GM23338 (cell line): Measurements from ENCODE around the gene MARK3. TPM values are rescaled to one million over a fixed set of nuclear protein-coding genes. Genes with fewer than 3 reads are reported as not detected.

ENCODE experiments used
- ATAC-seq: fragments of 200-7000 bp; cut with Tn5 transposase; 3 replicates; pipeline ENCODE4 v1.9.1; 2020
- DNase-seq: peaks from one replicate; pipeline ENCODE4 v3.0.0-alpha.2; 2015; ENCODE audit warnings: low spot score
- H2AFZ ChIP-seq: fragments of 200-600 bp; sonication (generic); 2 replicates; pipeline ENCODE4 v1.8.0; 2016; ENCODE audit warnings: antibody characterized with exemption, mild to moderate bottlenecking, moderate library complexity
- H3F3A ChIP-seq: fragments of 200-600 bp; sonication (generic); replicated peaks from 2 replicates; pipeline ENCODE4 v1.8.0; 2017; ENCODE audit warnings: antibody characterized with exemption, mixed run types, low read depth
- H3K27ac ChIP-seq: fragments of 200-600 bp; sonication (generic); 2 replicates; pipeline ENCODE4 v1.6.1; 2016; ENCODE audit warnings: low read depth
- H3K27me3 ChIP-seq: fragments of 200-600 bp; sonication (generic); 2 replicates; pipeline ENCODE4 v1.8.0; 2016; ENCODE audit warnings: mild to moderate bottlenecking, mixed run types, moderate library complexity; ENCODE audit not compliant: insufficient read depth
- H3K36me3 ChIP-seq: fragments of 200-600 bp; sonication (generic); 2 replicates; pipeline ENCODE4 v1.8.0; 2016; ENCODE audit warnings: mild to moderate bottlenecking; ENCODE audit not compliant: insufficient read depth
- H3K4me1 ChIP-seq: fragments of 200-600 bp; sonication (generic); 2 replicates; pipeline ENCODE4 v1.8.0; 2016; ENCODE audit warnings: mild to moderate bottlenecking, moderate library complexity; ENCODE audit not compliant: insufficient read depth
- H3K4me2 ChIP-seq: fragments of 200-600 bp; sonication (generic); 2 replicates; pipeline ENCODE4 v1.7.1; 2017; ENCODE audit warnings: mixed run types
- H3K4me3 ChIP-seq: fragments of 200-600 bp; sonication (generic); 2 replicates; pipeline ENCODE4 v1.6.1; 2016; ENCODE audit warnings: mixed run types
- H3K79me2 ChIP-seq: fragments of 200-600 bp; sonication (generic); replicated peaks from 2 replicates; pipeline ENCODE4 v1.8.0; 2017; ENCODE audit warnings: mild to moderate bottlenecking; ENCODE audit not compliant: insufficient read depth
- H3K9me2 ChIP-seq: fragments of 200-600 bp; sonication (generic); 2 replicates; pipeline ENCODE4 v1.8.0; 2017; ENCODE audit not compliant: insufficient read depth
- H4K20me1 ChIP-seq: fragments of 200-600 bp; sonication (generic); replicated peaks from 2 replicates; pipeline ENCODE4 v1.8.0; 2017; ENCODE audit warnings: mild to moderate bottlenecking; ENCODE audit not compliant: insufficient read depth
- H3K27ac Mint-ChIP-seq: 2 replicates; pipeline ENCODE4 v1.8.0; 2020; ENCODE audit warnings: inconsistent platforms, mild to moderate bottlenecking, moderate library complexity, mixed read lengths
- H3K27me3 Mint-ChIP-seq: 3 replicates; pipeline ENCODE4 v1.8.0; 2022; ENCODE audit warnings: low read depth, mild to moderate bottlenecking, moderate library complexity, mixed read lengths, inconsistent platforms; ENCODE audit not compliant: insufficient read depth, poor library complexity
- H3K36me3 Mint-ChIP-seq: 3 replicates; pipeline ENCODE4 v1.8.0; 2021; ENCODE audit warnings: low read depth, mild to moderate bottlenecking, inconsistent platforms, moderate library complexity, mixed read lengths
- H3K4me1 Mint-ChIP-seq: 3 replicates; pipeline ENCODE4 v1.8.0; 2020; ENCODE audit warnings: mild to moderate bottlenecking, inconsistent platforms, mixed read lengths
- H3K4me3 Mint-ChIP-seq: 3 replicates; pipeline ENCODE4 v1.8.0; 2021; ENCODE audit warnings: moderate library complexity, mild to moderate bottlenecking, inconsistent platforms, mixed read lengths
- H3K9me3 Mint-ChIP-seq: 3 replicates; pipeline ENCODE4 v1.8.0; 2020; ENCODE audit warnings: moderate library complexity, mild to moderate bottlenecking, inconsistent platforms, mixed read lengths
- CREB1 ChIP-seq: fragments of 250-450 bp; sonication (Bioruptor Pico); IDR thresholded peaks from 2 replicates; pipeline ENCODE4 v1.5.0; 2020; ENCODE audit warnings: low read depth, mild to moderate bottlenecking, moderate library complexity
- EZH2phosphoT487 ChIP-seq: fragments of 200-600 bp; sonication (generic); IDR thresholded peaks from one replicate; pipeline ENCODE4 v1.8.1; 2018; ENCODE audit warnings: antibody characterized with exemption; ENCODE audit not compliant: unreplicated experiment
- JUNB ChIP-seq: IDR thresholded peaks from one replicate; pipeline ENCODE4 v1.6.1; 2016; ENCODE audit warnings: antibody characterized with exemption; ENCODE audit not compliant: unreplicated experiment
- NANOG ChIP-seq: IDR thresholded peaks from 2 replicates; pipeline ENCODE4 v1.6.1; 2016; ENCODE audit warnings: antibody characterized with exemption, borderline replicate concordance
- POLR2AphosphoS5 ChIP-seq: IDR thresholded peaks from 2 replicates; pipeline ENCODE4 v1.6.1; 2016; ENCODE audit warnings: antibody characterized with exemption, low read depth
- STAT1 ChIP-seq: IDR thresholded peaks from one replicate; pipeline ENCODE4 v1.6.1; 2016; ENCODE audit warnings: antibody characterized with exemption; ENCODE audit not compliant: unreplicated experiment
- ZNF114 ChIP-seq: fragments of 250-450 bp; sonication (Bioruptor Pico); IDR thresholded peaks from 2 replicates; pipeline ENCODE4 v1.5.0; 2020; ENCODE audit warnings: mild to moderate bottlenecking, moderate library complexity
- polyA plus RNA-seq: library from polyadenylated mRNA; unstranded; fragments of >200 nt; fragmentation: Nextera tagmentation; extraction: Ambion mirVana; gene quantifications from 2 replicates; pipeline ENCODE4 v1.2.1, GENCODE V29; 2016
- total RNA-seq: library from RNA; depleted of rRNA; stranded (reverse); fragments of >200 nt; shearing (Covaris generic); gene quantifications from 2 replicates; pipeline ENCODE4 v1.2.3, GENCODE V29; 2014
- TF ChIP-seq, protein P1 (sequence below): IDR thresholded peaks from 2 replicates; pipeline ENCODE4 v1.6.1; 2016; ENCODE audit warnings: antibody characterized with exemption
- TF ChIP-seq, protein P2 (sequence below), 2 experiments: fragments of 200-600 bp in 1 of 2; sonication (generic) in 1 of 2; conservative IDR thresholded peaks; 2 replicates each; pipeline versions ENCODE4 v1.5.1 to v1.6.1; 2016 to 2017; ENCODE audit warnings: antibody characterized with exemption in 2 of 2, low read depth in 2 of 2, mild to moderate bottlenecking in 2 of 2, moderate library complexity in 1 of 2
- TF ChIP-seq, protein P3 (sequence below): IDR thresholded peaks from one replicate; pipeline ENCODE4 v1.6.1; 2018; ENCODE audit warnings: antibody characterized with exemption; ENCODE audit not compliant: unreplicated experiment

The MARK3 gene
- total and polyA plus RNA-seq, 2 experiments from 2014 or later = 45.9 to 69.7 TPM

DNA sequence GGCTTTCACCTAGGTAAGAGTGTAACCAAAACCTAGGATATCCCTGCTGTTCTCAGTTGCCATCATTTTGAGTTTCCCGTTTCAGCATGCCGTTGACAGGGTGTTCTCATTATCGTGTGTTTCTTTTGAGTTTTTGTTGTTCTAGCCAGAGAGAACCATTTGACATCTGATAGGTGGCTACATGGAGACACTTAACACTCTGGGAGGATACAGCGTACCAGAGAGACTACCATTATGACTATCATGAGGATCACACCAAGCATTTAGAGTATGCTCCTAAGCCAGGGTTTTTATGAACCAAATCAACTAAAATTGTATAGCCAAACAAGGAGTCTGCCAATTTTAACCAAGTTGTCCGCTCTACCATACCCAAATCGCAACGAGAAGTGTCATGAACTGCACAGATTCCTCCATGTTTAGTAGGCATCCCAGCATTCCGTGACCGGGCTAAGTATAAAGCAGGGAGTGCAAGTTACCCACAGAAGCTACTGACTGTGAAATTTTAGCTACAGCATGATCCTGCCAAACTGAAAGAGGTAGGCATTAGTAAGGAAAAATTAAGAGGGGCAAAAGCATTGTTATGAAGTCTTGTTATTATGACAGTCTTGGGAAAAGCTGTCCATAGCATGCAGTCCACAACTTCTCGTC is 48.8 kb downstream of the MARK3 start:
- peaks cover 24% of the 10 kb centered on the region for H3K36me3 Mint-ChIP-seq
- H3K4me1 Mint-ChIP-seq = peaks cover 6% of the 10 kb centered on the region; the same call in 2 of the 3 replicates
- no peaks in the 10 kb centered on the region for H3K9me3 Mint-ChIP-seq
- H3K27ac ChIP-seq = peak overlapping the region; percentile 73; the same call in 1 of the 2 replicates
- TF ChIP-seq JUNB = no peak
- TF ChIP-seq, protein P1, sequence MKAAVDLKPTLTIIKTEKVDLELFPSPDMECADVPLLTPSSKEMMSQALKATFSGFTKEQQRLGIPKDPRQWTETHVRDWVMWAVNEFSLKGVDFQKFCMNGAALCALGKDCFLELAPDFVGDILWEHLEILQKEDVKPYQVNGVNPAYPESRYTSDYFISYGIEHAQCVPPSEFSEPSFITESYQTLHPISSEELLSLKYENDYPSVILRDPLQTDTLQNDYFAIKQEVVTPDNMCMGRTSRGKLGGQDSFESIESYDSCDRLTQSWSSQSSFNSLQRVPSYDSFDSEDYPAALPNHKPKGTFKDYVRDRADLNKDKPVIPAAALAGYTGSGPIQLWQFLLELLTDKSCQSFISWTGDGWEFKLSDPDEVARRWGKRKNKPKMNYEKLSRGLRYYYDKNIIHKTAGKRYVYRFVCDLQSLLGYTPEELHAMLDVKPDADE = no peak
- TF ChIP-seq ZNF114 (CRISPR knock-in tag) = no peak
- TF ChIP-seq NANOG = no peak
- TF ChIP-seq, protein P2, sequence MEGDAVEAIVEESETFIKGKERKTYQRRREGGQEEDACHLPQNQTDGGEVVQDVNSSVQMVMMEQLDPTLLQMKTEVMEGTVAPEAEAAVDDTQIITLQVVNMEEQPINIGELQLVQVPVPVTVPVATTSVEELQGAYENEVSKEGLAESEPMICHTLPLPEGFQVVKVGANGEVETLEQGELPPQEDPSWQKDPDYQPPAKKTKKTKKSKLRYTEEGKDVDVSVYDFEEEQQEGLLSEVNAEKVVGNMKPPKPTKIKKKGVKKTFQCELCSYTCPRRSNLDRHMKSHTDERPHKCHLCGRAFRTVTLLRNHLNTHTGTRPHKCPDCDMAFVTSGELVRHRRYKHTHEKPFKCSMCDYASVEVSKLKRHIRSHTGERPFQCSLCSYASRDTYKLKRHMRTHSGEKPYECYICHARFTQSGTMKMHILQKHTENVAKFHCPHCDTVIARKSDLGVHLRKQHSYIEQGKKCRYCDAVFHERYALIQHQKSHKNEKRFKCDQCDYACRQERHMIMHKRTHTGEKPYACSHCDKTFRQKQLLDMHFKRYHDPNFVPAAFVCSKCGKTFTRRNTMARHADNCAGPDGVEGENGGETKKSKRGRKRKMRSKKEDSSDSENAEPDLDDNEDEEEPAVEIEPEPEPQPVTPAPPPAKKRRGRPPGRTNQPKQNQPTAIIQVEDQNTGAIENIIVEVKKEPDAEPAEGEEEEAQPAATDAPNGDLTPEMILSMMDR (conservative IDR thresholded peaks at IDR 0.05; ENCODE audit: low read depth in 2 of 2) = no peak
- TF ChIP-seq POLR2AphosphoS5 = no peak
- TF ChIP-seq CREB1 (CRISPR knock-in tag) = no peak
- H3K27me3 Mint-ChIP-seq = no peaks in the 10 kb centered on the region
- peaks cover 68% of the 10 kb centered on the region for H3K79me2 ChIP-seq
- DNase-seq (no peak), ATAC-seq (no peak)
- H3K9me2 ChIP-seq = no peaks in the 10 kb centered on the region
- H4K20me1 ChIP-seq = peaks cover 7% of the 10 kb centered on the region; the same call in 1 of the 2 replicates
- no peaks in the 10 kb centered on the region for H3K27me3 ChIP-seq
- no peak overlapping the region for H2AFZ ChIP-seq
- H3F3A ChIP-seq = no peaks in the 10 kb centered on the region
- no peak overlapping the region for H3K4me3 ChIP-seq
- H3K4me1 ChIP-seq = peaks cover 8% of the 10 kb centered on the region
- H3K4me2 ChIP-seq = no peak overlapping the region
- peak overlapping the region; percentile 23; the same call in 1 of the 2 replicates for H3K27ac Mint-ChIP-seq
- H3K36me3 ChIP-seq = no peaks in the 10 kb centered on the region
- H3K4me3 Mint-ChIP-seq = no peak overlapping the region

DNA sequence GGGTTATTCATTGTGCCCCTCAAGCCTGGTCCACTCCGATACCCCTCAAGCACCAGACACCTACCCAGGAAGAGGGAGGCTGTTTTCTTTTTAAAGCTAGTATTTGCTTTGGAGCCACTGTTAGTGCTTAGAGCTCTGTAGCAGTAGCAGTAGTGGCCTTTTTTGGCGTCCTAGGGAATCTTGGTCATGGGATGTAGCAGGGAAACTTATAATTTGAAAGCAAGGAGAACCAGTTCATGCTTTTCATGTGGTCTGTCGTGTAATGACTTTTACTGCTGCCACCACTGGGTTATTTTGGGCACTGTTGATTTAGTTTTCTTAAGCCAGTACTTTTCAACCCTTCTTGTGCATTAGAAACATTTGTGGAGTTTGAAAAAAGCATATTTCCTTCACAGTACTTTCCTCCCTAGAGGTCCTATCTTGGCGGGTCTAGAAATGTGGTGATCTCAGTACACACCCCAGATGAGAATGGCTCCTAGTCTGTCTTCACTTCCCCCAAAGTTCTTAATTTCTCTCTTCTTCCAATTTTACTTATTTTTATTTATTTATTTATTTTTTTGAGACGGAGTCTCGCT is 49.7 kb downstream of the MARK3 start:
- H3K36me3 ChIP-seq = 0 out of 2 replicates have a peak, but pooled peaks cover 1% of the 10 kb centered on the region
- H3K4me2 ChIP-seq = no peak overlapping the region
- no peaks in the 10 kb centered on the region for H3K4me1 ChIP-seq
- H3K9me2 ChIP-seq = no peaks in the 10 kb centered on the region
- H3F3A ChIP-seq = no peaks in the 10 kb centered on the region
- Mint-ChIP-seq H3K4me1 (no peaks in the 10 kb centered on the region; the same call in 2 of the 3 replicates), H3K9me3 (no peaks in the 10 kb centered on the region), H3K36me3 (peaks cover 33% of the 10 kb centered on the region), H3K27ac (no peak overlapping the region), H3K27me3 (no peaks in the 10 kb centered on the region), H3K4me3 (no peak overlapping the region)
- no peak overlapping the region for H3K4me3 ChIP-seq
- H3K27ac ChIP-seq = 0 out of 2 replicates have a peak overlapping the region, but pooled peaks have one; percentile 73
- H2AFZ ChIP-seq = no peak overlapping the region
- no peaks in the 10 kb centered on the region for H3K27me3 ChIP-seq
- peaks cover 7% of the 10 kb centered on the region; the same call in 1 of the 2 replicates for H4K20me1 ChIP-seq
- no peak for DNase-seq
- no peak for ATAC-seq
- H3K79me2 ChIP-seq = peaks cover 67% of the 10 kb centered on the region
- TF ChIP-seq POLR2AphosphoS5 (no peak), EZH2phosphoT487 (no peak), ZNF114 (CRISPR knock-in tag) (no peak), JUNB (no peak), STAT1 (no peak), NANOG (no peak), CREB1 (CRISPR knock-in tag) (no peak)
- TF ChIP-seq, protein P3, sequence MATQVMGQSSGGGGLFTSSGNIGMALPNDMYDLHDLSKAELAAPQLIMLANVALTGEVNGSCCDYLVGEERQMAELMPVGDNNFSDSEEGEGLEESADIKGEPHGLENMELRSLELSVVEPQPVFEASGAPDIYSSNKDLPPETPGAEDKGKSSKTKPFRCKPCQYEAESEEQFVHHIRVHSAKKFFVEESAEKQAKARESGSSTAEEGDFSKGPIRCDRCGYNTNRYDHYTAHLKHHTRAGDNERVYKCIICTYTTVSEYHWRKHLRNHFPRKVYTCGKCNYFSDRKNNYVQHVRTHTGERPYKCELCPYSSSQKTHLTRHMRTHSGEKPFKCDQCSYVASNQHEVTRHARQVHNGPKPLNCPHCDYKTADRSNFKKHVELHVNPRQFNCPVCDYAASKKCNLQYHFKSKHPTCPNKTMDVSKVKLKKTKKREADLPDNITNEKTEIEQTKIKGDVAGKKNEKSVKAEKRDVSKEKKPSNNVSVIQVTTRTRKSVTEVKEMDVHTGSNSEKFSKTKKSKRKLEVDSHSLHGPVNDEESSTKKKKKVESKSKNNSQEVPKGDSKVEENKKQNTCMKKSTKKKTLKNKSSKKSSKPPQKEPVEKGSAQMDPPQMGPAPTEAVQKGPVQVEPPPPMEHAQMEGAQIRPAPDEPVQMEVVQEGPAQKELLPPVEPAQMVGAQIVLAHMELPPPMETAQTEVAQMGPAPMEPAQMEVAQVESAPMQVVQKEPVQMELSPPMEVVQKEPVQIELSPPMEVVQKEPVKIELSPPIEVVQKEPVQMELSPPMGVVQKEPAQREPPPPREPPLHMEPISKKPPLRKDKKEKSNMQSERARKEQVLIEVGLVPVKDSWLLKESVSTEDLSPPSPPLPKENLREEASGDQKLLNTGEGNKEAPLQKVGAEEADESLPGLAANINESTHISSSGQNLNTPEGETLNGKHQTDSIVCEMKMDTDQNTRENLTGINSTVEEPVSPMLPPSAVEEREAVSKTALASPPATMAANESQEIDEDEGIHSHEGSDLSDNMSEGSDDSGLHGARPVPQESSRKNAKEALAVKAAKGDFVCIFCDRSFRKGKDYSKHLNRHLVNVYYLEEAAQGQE = no peak
